ENCODE results near the gene GTPBP3. TPM values are rescaled to one million over a fixed set of nuclear protein-coding genes. Genes with fewer than 3 reads are reported as not detected.
A peak's percentile ranks its signal among the peaks of the same experiment; 100 is the strongest.

Gene GTPBP3
- total RNA-seq, 1 donor from 2014 or later, result 48.4 TPM

GRCh38 chr19:17303940-17304267 lies 33.4 kb upstream of the GTPBP3 start:
- peak; percentile 70 for DNase-seq (ENCODE audit: low read depth)
- no peak overlapping the region for H3K4me3 ChIP-seq (ENCODE audit: low read depth, low read length)
- TF ChIP-seq CTCF (IDR thresholded peaks at IDR 0.05; ENCODE audit: insufficient read depth, low read length, severe bottlenecking), result no peak
- no peak for FAIRE-seq
- no peaks in the 10 kb centered on the region for H3K27me3 ChIP-seq (ENCODE audit: control insufficient read depth, insufficient read depth, low read length)
- no peaks in the 10 kb centered on the region for H3K36me3 ChIP-seq (ENCODE audit: control insufficient read depth, insufficient read depth, low read length)

- DNase-seq (ENCODE audit: low read depth) (peak; percentile 86), FAIRE-seq (no peak)
- no peaks in the 10 kb centered on the region for H3K36me3 ChIP-seq (ENCODE audit: control insufficient read depth, insufficient read depth, low read length)
- no peaks in the 10 kb centered on the region for H3K27me3 ChIP-seq (ENCODE audit: control insufficient read depth, insufficient read depth, low read length)
- TF ChIP-seq CTCF (IDR thresholded peaks at IDR 0.05; ENCODE audit: insufficient read depth, low read length, severe bottlenecking), result no peak
- no peak overlapping the region for H3K4me3 ChIP-seq (ENCODE audit: low read depth, low read length)
Measured at GRCh38 chr19:17304386-17305215, 32.8 kb upstream of the GTPBP3 start.

- DNase-seq (ENCODE audit: low read depth), result no peak
- Histone ChIP-seq H3K27me3 (ENCODE audit: control insufficient read depth, insufficient read depth, low read length) (no peaks in the 10 kb centered on the region), H3K36me3 (ENCODE audit: control insufficient read depth, insufficient read depth, low read length) (no peaks in the 10 kb centered on the region), H3K4me3 (ENCODE audit: low read depth, low read length) (no peak overlapping the region)
- no peak for FAIRE-seq
- TF ChIP-seq CTCF (IDR thresholded peaks at IDR 0.05; ENCODE audit: insufficient read depth, low read length, severe bottlenecking), result no peak
Measured at GRCh38 chr19:17305216-17305516, 32.2 kb upstream of the GTPBP3 start.

- DNase-seq (ENCODE audit: low read depth) (peak; percentile 99), FAIRE-seq (no peak)
Measured at GRCh38 chr19:17305517-17306284, 31.7 kb upstream of the GTPBP3 start, which contains the start of gene MRPL34. Gene MRPL34, plus strand, starts transcription at chr19:17305872. Its CDS starts 21 bp downstream, at chr19:17305893.

GRCh38 chr19:17306285-17306714 lies 31.1 kb upstream of the GTPBP3 start:
- TF ChIP-seq CTCF (IDR thresholded peaks at IDR 0.05; ENCODE audit: insufficient read depth, low read length, severe bottlenecking), result no peak
- FAIRE-seq (no peak), DNase-seq (ENCODE audit: low read depth) (no peak)
- Histone ChIP-seq H3K27me3 (ENCODE audit: control insufficient read depth, insufficient read depth, low read length) (no peaks in the 10 kb centered on the region), H3K36me3 (ENCODE audit: control insufficient read depth, insufficient read depth, low read length) (no peaks in the 10 kb centered on the region), H3K4me3 (ENCODE audit: low read depth, low read length) (peak overlapping the region; percentile 64)

More at GRCh38 chr19:17305517-17306284, 31.7 kb upstream of the GTPBP3 start, which contains the start of gene MRPL34:
- Histone ChIP-seq H3K4me3 (ENCODE audit: low read depth, low read length) (peak within 1 kb of the TSS; percentile 64), H3K27me3 (ENCODE audit: control insufficient read depth, insufficient read depth, low read length) (no peaks in the 10 kb centered on the region), H3K36me3 (ENCODE audit: control insufficient read depth, insufficient read depth, low read length) (no peaks in the 10 kb centered on the region)
- TF ChIP-seq CTCF (IDR thresholded peaks at IDR 0.05; ENCODE audit: insufficient read depth, low read length, severe bottlenecking), result peak; percentile 94

Measured in bronchial epithelial cell (primary cell).